KMS-11 (cell line): ENCODE results near the gene SLC2A13.

Experiments used
- H2AFZ ChIP-seq: fragments of 200-600 bp; sonication (generic); 2 replicates; pipeline ENCODE4 v1.6.1; 2016; ENCODE audit warnings: antibody characterized with exemption, mixed run types, low read depth
- H3K27ac ChIP-seq: fragments of 200-600 bp; sonication (generic); 2 replicates; pipeline ENCODE4 v1.6.1; 2016; ENCODE audit warnings: mild to moderate bottlenecking, mixed run types
- H3K27me3 ChIP-seq: fragments of 200-600 bp; sonication (generic); 2 replicates; pipeline ENCODE4 v1.6.1; 2017; ENCODE audit warnings: mild to moderate bottlenecking, low read depth, mixed run types, moderate library complexity; ENCODE audit not compliant: insufficient read depth
- H3K36me3 ChIP-seq: fragments of 200-600 bp; sonication (generic); 2 replicates; pipeline ENCODE4 v1.6.1; 2017; ENCODE audit warnings: mild to moderate bottlenecking, mixed run types; ENCODE audit not compliant: insufficient read depth
- H3K4me1 ChIP-seq: fragments of 200-600 bp; sonication (generic); 2 replicates; pipeline ENCODE4 v1.6.1; 2016; ENCODE audit warnings: mild to moderate bottlenecking, low read depth, mixed run types; ENCODE audit not compliant: poor library complexity, severe bottlenecking
- H3K4me2 ChIP-seq: fragments of 200-600 bp; sonication (generic); 2 replicates; pipeline ENCODE4 v1.7.0; 2016; ENCODE audit warnings: mild to moderate bottlenecking, mixed run types
- H3K4me3 ChIP-seq: fragments of 200-600 bp; sonication (generic); IDR thresholded peaks from 2 replicates; pipeline ENCODE4 v1.6.1; 2017; ENCODE audit warnings: low read depth, low read length, mixed read lengths; ENCODE audit not compliant: insufficient read depth
- H3K79me2 ChIP-seq: fragments of 200-600 bp; sonication (generic); 2 replicates; pipeline ENCODE4 v1.6.1; 2016; ENCODE audit warnings: low read depth, mixed run types; ENCODE audit not compliant: insufficient read depth
- H3K9ac ChIP-seq: fragments of 200-600 bp; sonication (generic); 2 replicates; pipeline ENCODE4 v1.6.1; 2016; ENCODE audit warnings: mild to moderate bottlenecking, mixed run types
- H4K20me1 ChIP-seq: fragments of 200-600 bp; sonication (generic); 2 replicates; pipeline ENCODE4 v1.6.1; 2016; ENCODE audit warnings: mild to moderate bottlenecking, mixed run types; ENCODE audit not compliant: insufficient read depth
- TF ChIP-seq, protein P1 (sequence below): fragments of 200-600 bp; sonication (generic); conservative IDR thresholded peaks from 2 replicates; pipeline ENCODE4 v1.6.1; 2017; ENCODE audit warnings: low read depth, mild to moderate bottlenecking, antibody characterized with exemption, low read length, moderate library complexity, mixed read lengths

The SLC2A13 gene

DNA sequence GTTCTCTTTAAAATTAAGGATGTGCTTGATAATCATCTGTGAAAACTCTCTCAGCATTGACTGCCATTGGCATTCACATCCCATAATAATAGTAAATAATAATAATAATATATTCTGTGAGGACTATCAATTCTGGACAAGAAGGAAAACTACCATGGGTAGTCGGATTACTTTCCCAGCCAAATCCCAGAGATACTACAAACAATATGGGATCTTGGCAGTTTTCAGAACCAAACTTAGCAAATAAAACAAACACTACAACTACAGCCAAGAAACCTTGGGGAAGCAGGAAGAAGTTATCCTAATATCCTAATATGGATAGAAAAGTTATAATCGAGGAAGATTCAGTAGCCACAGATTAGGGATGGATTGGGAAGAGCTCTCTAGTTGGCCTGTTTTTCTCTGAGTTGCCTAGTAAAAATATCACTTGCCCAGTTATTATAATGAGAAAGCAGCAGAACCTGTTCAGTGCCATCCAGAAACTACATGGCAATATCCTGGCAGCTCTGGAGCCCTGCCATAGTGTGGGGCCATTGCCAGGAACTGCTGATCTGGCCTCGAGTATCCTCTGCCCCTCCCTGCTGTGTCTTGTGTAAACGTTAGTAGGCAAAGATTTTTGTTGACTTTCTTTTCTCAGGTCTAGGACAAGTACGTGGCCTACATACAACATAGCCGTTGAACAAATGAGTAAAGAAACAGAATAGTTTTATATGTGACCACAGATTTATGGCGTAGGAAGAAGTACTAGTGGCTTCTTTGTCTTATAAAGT lies 193.5 kb downstream of the SLC2A13 start:
- H3K36me3 ChIP-seq, result no peaks in the 10 kb centered on the region
- no peak overlapping the region for H3K27ac ChIP-seq
- no peak overlapping the region for H3K4me2 ChIP-seq
- H3K4me1 ChIP-seq, result no peaks in the 10 kb centered on the region
- H3K9ac ChIP-seq, result no peak overlapping the region
- no peak overlapping the region for H3K4me3 ChIP-seq
- H3K27me3 ChIP-seq, result no peaks in the 10 kb centered on the region
- no peaks in the 10 kb centered on the region for H4K20me1 ChIP-seq
- TF ChIP-seq, protein P1, sequence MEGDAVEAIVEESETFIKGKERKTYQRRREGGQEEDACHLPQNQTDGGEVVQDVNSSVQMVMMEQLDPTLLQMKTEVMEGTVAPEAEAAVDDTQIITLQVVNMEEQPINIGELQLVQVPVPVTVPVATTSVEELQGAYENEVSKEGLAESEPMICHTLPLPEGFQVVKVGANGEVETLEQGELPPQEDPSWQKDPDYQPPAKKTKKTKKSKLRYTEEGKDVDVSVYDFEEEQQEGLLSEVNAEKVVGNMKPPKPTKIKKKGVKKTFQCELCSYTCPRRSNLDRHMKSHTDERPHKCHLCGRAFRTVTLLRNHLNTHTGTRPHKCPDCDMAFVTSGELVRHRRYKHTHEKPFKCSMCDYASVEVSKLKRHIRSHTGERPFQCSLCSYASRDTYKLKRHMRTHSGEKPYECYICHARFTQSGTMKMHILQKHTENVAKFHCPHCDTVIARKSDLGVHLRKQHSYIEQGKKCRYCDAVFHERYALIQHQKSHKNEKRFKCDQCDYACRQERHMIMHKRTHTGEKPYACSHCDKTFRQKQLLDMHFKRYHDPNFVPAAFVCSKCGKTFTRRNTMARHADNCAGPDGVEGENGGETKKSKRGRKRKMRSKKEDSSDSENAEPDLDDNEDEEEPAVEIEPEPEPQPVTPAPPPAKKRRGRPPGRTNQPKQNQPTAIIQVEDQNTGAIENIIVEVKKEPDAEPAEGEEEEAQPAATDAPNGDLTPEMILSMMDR, result no peak
- H2AFZ ChIP-seq, result no peak overlapping the region
- H3K79me2 ChIP-seq, result no peaks in the 10 kb centered on the region

DNA sequence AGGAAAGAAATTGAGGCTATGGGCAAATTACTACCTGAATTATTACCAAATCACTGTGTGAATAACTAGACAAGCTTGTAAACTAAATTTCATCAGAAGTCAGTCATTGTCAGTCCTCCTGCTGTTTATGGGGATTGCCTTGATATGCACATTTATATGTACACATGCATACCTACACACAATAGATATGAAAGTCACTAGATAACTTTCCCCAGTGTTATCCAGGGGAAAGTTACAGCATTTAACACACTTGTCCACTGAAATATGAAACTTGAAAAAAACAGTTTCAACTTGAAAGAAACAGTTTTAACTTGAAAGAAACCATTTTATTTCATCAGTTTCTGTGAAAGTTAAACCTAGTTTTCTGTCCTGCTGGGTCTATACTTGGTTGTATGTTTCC lies 199.6 kb downstream of the SLC2A13 start:
- no peak overlapping the region for H2AFZ ChIP-seq
- no peak overlapping the region for H3K9ac ChIP-seq
- no peak overlapping the region for H3K4me3 ChIP-seq
- H4K20me1 ChIP-seq, result no peaks in the 10 kb centered on the region
- H3K4me2 ChIP-seq, result no peak overlapping the region
- no peaks in the 10 kb centered on the region for H3K36me3 ChIP-seq
- H3K27ac ChIP-seq, result no peak overlapping the region
- H3K79me2 ChIP-seq, result no peaks in the 10 kb centered on the region
- no peaks in the 10 kb centered on the region for H3K27me3 ChIP-seq
- H3K4me1 ChIP-seq, result no peaks in the 10 kb centered on the region
- TF ChIP-seq, protein P1, result no peak

DNA sequence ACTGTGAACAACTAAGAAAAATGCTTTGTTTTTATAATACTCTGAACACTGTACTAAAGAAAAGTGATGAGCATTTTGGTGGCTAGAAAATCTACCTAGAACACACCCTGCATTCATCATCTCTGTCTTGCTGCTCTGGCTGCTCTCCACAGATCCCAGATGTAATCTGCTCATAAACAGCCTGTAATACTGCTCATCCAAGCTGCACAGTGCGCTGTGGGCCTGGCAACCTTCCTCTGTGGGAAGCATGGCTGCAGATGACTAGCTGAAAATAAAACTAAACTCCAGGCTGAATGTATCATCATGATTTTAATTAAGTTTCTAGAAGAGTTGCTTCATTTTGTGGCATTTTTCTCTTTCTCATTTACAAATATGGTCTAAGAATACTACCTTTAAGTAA lies 200.7 kb downstream of the SLC2A13 start:
- no peaks in the 10 kb centered on the region for H3K4me1 ChIP-seq
- no peak overlapping the region for H3K9ac ChIP-seq
- H3K36me3 ChIP-seq, result no peaks in the 10 kb centered on the region
- no peaks in the 10 kb centered on the region for H3K27me3 ChIP-seq
- TF ChIP-seq, protein P1, result no peak
- H4K20me1 ChIP-seq, result no peaks in the 10 kb centered on the region
- no peak overlapping the region for H3K4me3 ChIP-seq
- H3K27ac ChIP-seq, result no peak overlapping the region
- H3K79me2 ChIP-seq, result no peaks in the 10 kb centered on the region
- H2AFZ ChIP-seq, result no peak overlapping the region
- H3K4me2 ChIP-seq, result no peak overlapping the region

DNA sequence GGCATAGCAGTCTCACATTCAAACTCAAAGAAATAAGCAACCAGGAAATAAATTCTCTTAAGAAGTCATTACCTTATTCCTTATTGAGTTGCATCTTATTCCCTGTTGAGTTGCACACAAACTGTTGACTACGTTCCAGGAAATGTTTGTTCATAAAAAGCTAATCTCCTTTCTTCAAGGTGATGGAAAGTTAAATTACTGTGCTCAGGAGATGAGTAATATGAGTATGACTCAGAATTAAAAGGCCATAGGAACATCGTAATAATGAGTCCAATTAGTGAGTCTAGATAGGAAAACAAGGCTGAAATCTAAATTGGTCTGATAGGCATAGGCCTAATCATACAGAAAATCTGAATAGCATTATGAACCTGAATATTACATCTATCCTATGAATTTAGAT lies 203.1 kb downstream of the SLC2A13 start:
- TF ChIP-seq, protein P1, result no peak
- H3K27me3 ChIP-seq, result no peaks in the 10 kb centered on the region
- H3K27ac ChIP-seq, result no peak overlapping the region
- H2AFZ ChIP-seq, result no peak overlapping the region
- no peak overlapping the region for H3K4me2 ChIP-seq
- no peak overlapping the region for H3K9ac ChIP-seq
- H3K79me2 ChIP-seq, result no peaks in the 10 kb centered on the region
- no peaks in the 10 kb centered on the region for H3K4me1 ChIP-seq
- H3K4me3 ChIP-seq, result no peak overlapping the region
- no peaks in the 10 kb centered on the region for H4K20me1 ChIP-seq
- no peaks in the 10 kb centered on the region for H3K36me3 ChIP-seq
